HepG2 (cell line): ENCODE data around the gene PTPRF. TPM values are rescaled to one million over a fixed set of nuclear protein-coding genes. Genes with fewer than 3 reads are reported as not detected.

Experiments
- ATAC-seq: fragments of 200-7000 bp; cut with Tn5 transposase; 3 replicates; pipeline ENCODE4 v1.9.1; 2020; ENCODE audit warnings: mild to moderate bottlenecking, moderate library complexity
- BruUV-seq: library from RNA; stranded (reverse); fragments of 400-500 nt; replicated peaks from 2 replicates; lab custom pipeline; 2021; lab: Mats Ljungman, UMichigan
- CTCF ChIA-PET: fragments of 300-600 bp; formaldehyde crosslinking; extraction: SDS; loops from one replicate; lab custom pipeline; 2021; ENCODE audit warnings: low total read pairs, inconsistent platforms, low intra/inter-chr PET ratio; lab: Yijun Ruan, JAX
- POLR2A ChIA-PET: fragments of 350-600 bp; sonication (Branson Sonifier 250); formaldehyde crosslinking; loops from one replicate; lab custom pipeline; 2020; ENCODE audit warnings: antibody characterized with exemption, inconsistent platforms; lab: Yijun Ruan, JAX
- DNase-seq: peaks from one replicate; pipeline ENCODE4 v3.0.0-alpha.2; 2015; ENCODE audit warnings: low spot score
- FAIRE-seq: peaks from 3 replicates; lab custom pipeline; 2011; peaks lifted over from hg19 to GRCh38; lab: Jason Lieb, UNC
- H2AFZ ChIP-seq: one replicate; pipeline ENCODE4 v1.6.1; 2011; ENCODE audit warnings: low read length, inconsistent platforms
- H3K27ac ChIP-seq: fragments of 300-600 bp; 3 replicates; pipeline ENCODE4 v1.8.0; 2011; ENCODE audit warnings: mixed run types, mild to moderate bottlenecking, mixed read lengths, low read length, inconsistent platforms; ENCODE audit not compliant: insufficient read depth; ENCODE audit errors: extremely low read length
- H3K27me3 ChIP-seq, 2 experiments: fragments of 200-600 bp in 1 of 2; 2 replicates in 1 of 2; 3 replicates in 1 of 2; pipeline versions ENCODE4 v1.6.0 to v1.8.0; 2011; ENCODE audit warnings: low read length in 2 of 2, mild to moderate bottlenecking in 2 of 2, moderate library complexity in 2 of 2, inconsistent platforms in 1 of 2; ENCODE audit not compliant: insufficient read depth in 2 of 2, control insufficient read depth in 1 of 2
- H3K36me3 ChIP-seq, 2 experiments: fragments of 200-600 bp in 1 of 2; replicated peaks in 1 of 2; 2 replicates in 1 of 2; 3 replicates in 1 of 2; pipeline versions ENCODE4 v1.5.1 to v1.8.0; 2011; ENCODE audit warnings: low read length in 2 of 2, inconsistent platforms in 1 of 2; ENCODE audit not compliant: insufficient read depth in 2 of 2, control insufficient read depth in 1 of 2
- H3K4me1 ChIP-seq: 2 replicates; pipeline ENCODE4 v1.5.1; 2012; ENCODE audit warnings: low read length, inconsistent platforms; ENCODE audit not compliant: insufficient read depth
- H3K4me2 ChIP-seq: 2 replicates; pipeline ENCODE4 v1.6.0; 2011; ENCODE audit warnings: low read depth, low read length, inconsistent platforms
- H3K4me3 ChIP-seq, 3 experiments: fragments of 200-600 bp in 1 of 3; sonication (generic), shearing (Covaris generic) in 1 of 3; replicated peaks in 1 of 3; 2 replicates each; pipeline ENCODE4 v1.5.1; 2011 to 2016; ENCODE audit warnings: low read length in 3 of 3, inconsistent platforms in 2 of 3, low read depth in 2 of 3, mild to moderate bottlenecking in 2 of 3, control low read depth in 1 of 3, mixed read lengths in 1 of 3; ENCODE audit not compliant: insufficient read depth in 1 of 3
- H3K79me2 ChIP-seq: one replicate; pipeline ENCODE4 v1.6.1; 2011; ENCODE audit warnings: low read length, inconsistent platforms; ENCODE audit not compliant: insufficient read depth
- H3K9ac ChIP-seq: 2 replicates; pipeline ENCODE4 v1.6.0; 2011; ENCODE audit warnings: mild to moderate bottlenecking, low read depth, low read length, inconsistent platforms; ENCODE audit not compliant: insufficient read depth
- H3K9me3 ChIP-seq: 2 replicates; pipeline ENCODE4 v1.5.1; 2012; ENCODE audit warnings: mild to moderate bottlenecking, low read length
- H4K20me1 ChIP-seq: 2 replicates; pipeline ENCODE4 v1.6.0; 2011; ENCODE audit warnings: inconsistent platforms, mild to moderate bottlenecking, low read length, moderate library complexity; ENCODE audit not compliant: insufficient read depth
- CHD4 ChIP-seq: fragments of 200-600 bp; sonication (generic); IDR thresholded peaks from 2 replicates; pipeline ENCODE4 v1.7.0; 2017; ENCODE audit warnings: mild to moderate bottlenecking, low read length, borderline replicate concordance
- HOXA7 ChIP-seq: sonication (generic); formaldehyde crosslinking; IDR thresholded peaks from 2 replicates; pipeline ENCODE4 v1.8.1; 2022; ENCODE audit warnings: mild to moderate bottlenecking, missing genetic modification reagents, moderate library complexity
- KMT2B ChIP-seq: IDR thresholded peaks from 2 replicates; pipeline ENCODE4 v1.6.1; 2016; ENCODE audit warnings: missing genetic modification reagents, missing compliant biosample characterization
- U2AF2 ChIP-seq: fragments of 200-400 bp; formaldehyde crosslinking; IDR thresholded peaks from 2 replicates; pipeline ENCODE4 v1.6.1; 2017; ENCODE audit warnings: low read depth, mild to moderate bottlenecking, low read length
- ZFP62 ChIP-seq: sonication (generic); formaldehyde crosslinking; IDR thresholded peaks from 2 replicates; pipeline ENCODE4 v1.4.0; 2020; ENCODE audit warnings: missing genetic modification reagents
- ZNF34 ChIP-seq: sonication (generic); formaldehyde crosslinking; IDR thresholded peaks from 2 replicates; pipeline ENCODE4 v1.4.0; 2020; ENCODE audit warnings: mild to moderate bottlenecking, missing genetic modification reagents, borderline replicate concordance
- ZNF460 ChIP-seq: sonication (generic); formaldehyde crosslinking; IDR thresholded peaks from 2 replicates; pipeline ENCODE4 v1.5.1; 2020; ENCODE audit warnings: missing genetic modification reagents, mild to moderate bottlenecking, borderline replicate concordance
- ZNF580 ChIP-seq: IDR thresholded peaks from 2 replicates; pipeline ENCODE4 v1.6.1; 2016; ENCODE audit warnings: low read depth, borderline replicate concordance
- ZNF674 ChIP-seq: sonication (generic); formaldehyde crosslinking; IDR thresholded peaks from 2 replicates; pipeline ENCODE4 v1.5.0; 2020; ENCODE audit warnings: low read depth, mild to moderate bottlenecking, missing genetic modification reagents
- WGBS: methylation state at CpG from one replicate; pipeline ENCODE4 v1.1.6; 2017; ENCODE audit warnings: low lambda C conversion rate; 5-methylcytosine and 5-hydroxymethylcytosine counted together
- in situ Hi-C: cut with HindIII; loops from 2 replicates; pipeline ENCODE4 v1.10.0; 2017; ENCODE audit warnings: low pct_unique_long_range_greater_than_20kb; ENCODE audit not compliant: extremely low pct_ligation_motif_present
- intact Hi-C: fragments of 100-400 bp; cut with micrococcal nuclease; formaldehyde crosslinking; loops from one replicate; pipeline ENCODE4 v1.10.0; 2022; ENCODE audit not compliant: unreplicated experiment
- polyA plus RNA-seq, 8 experiments: library from polyadenylated mRNA; depleted of rRNA in 3 of 8; stranded (reverse) in 7 of 8; unstranded in 1 of 8; fragments of >200 nt; fragmentation: Illumina TruSeq in 4 of 8; extraction: Trizol in 4 of 8; gene quantifications; 2 replicates each; pipeline versions ENCODE4 v1.2.1 to v1.2.3, GENCODE V29; 2011 to 2016; ENCODE audit warnings: low read depth in 4 of 8, missing spikeins in 1 of 8, mixed read lengths in 1 of 8; ENCODE audit not compliant: insufficient read depth in 1 of 8
- total RNA-seq, 5 experiments: library from RNA; depleted of rRNA; stranded (reverse); fragments of >200 nt; fragmentation: Illumina TruSeq; extraction: Trizol; gene quantifications; 2 replicates each; pipeline ENCODE4 v1.2.3, GENCODE V29; 2016; ENCODE audit warnings: low read depth in 1 of 5
- TF ChIP-seq, protein P1 (sequence below): sonication (generic); formaldehyde crosslinking; IDR thresholded peaks from 2 replicates; pipeline ENCODE4 v1.5.0; 2020; ENCODE audit warnings: mild to moderate bottlenecking, missing genetic modification reagents

Gene PTPRF
- total and polyA plus RNA-seq, 2 of the 13 experiments (the other 11 are each of a cell fraction or from before 2014, with no cell fraction given), result 55.9 to 167 TPM

- intact Hi-C loops (no loop called here), in situ Hi-C loops (loop anchor here (5.0 kb wide), 1 partner anchor 58 kb away; no protein-coding TSS in a partner anchor)
- Histone ChIP-seq H3K4me2 (no peak overlapping the region), H3K27me3 (no peaks in the 10 kb centered on the region), H3K9me3 (no peaks in the 10 kb centered on the region), H3K27ac (no peak overlapping the region), H3K4me3 (no peak overlapping the region), H3K4me1 (no peaks in the 10 kb centered on the region), H2AFZ (no peak overlapping the region), H4K20me1 (peaks cover 7% of the 10 kb centered on the region; the same call in 1 of the 2 replicates), H3K9ac (no peak overlapping the region), H3K36me3 (peaks cover 24 to 87% of the 10 kb centered on the region in 2 experiments), H3K79me2 (no peaks in the 10 kb centered on the region)
- 100% methylated on average over 6 of the region's 10 CpGs for WGBS
- POLR2A ChIA-PET, result no interaction called here
- CTCF ChIA-PET, result no interaction called here
- no peak for TF ChIP-seq KMT2B
- no peak for TF ChIP-seq ZNF34 (CRISPR knock-in tag)
- DNase-seq, result no peak
- FAIRE-seq, result no peak
- no peak for ATAC-seq
- BruUV-seq, result no TSS peak
Observed at GRCh38 chr1:43585557-43585956, 54.9 kb downstream of the PTPRF start.

DNA sequence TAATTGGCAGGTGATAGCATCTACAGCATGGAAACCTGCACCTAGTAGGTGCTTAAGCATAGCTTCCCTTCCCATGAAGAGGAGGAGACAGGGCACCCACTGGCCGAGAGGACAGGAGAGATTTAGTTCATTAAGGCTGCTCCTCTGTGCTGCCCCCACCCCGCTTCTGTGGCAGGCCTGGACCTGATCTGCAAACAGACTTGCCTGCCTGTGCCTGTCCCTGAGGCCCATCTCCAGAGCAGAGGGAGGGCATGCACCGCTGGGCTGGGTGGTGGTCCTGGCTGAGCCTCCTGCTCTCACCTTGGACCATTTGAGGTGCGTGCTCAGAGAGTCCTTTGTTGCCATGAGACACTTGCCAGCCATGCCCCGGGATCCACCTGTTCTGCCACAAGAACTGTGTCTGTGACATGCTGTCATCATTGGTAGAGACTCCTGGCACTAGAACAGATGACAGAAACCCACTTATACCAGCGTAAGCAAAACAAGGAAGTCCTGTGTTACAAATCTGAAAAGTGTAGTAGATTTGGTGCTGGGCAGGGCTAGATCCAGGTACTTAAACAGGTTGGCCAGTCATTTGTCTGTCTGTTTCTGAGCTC lies 55.6 kb downstream of the PTPRF start:
- CTCF ChIA-PET, result no interaction called here
- DNase-seq (no peak), ATAC-seq (no peak), FAIRE-seq (no peak)
- Histone ChIP-seq H3K79me2 (no peaks in the 10 kb centered on the region), H3K9ac (no peak overlapping the region), H3K36me3 (peaks cover 22 to 87% of the 10 kb centered on the region in 2 experiments), H2AFZ (no peak overlapping the region), H3K9me3 (no peaks in the 10 kb centered on the region), H3K27ac (no peak overlapping the region), H4K20me1 (peaks cover 7% of the 10 kb centered on the region; the same call in 1 of the 2 replicates), H3K4me1 (no peaks in the 10 kb centered on the region), H3K4me2 (no peak overlapping the region), H3K4me3 (no peak overlapping the region), H3K27me3 (no peaks in the 10 kb centered on the region)
- BruUV-seq, result no TSS peak
- POLR2A ChIA-PET, result no interaction called here
- intact Hi-C loops, result no loop called here
- in situ Hi-C loops, result loop anchor here (5.0 kb wide), 1 partner anchor 59 kb away; no protein-coding TSS in a partner anchor
- 94% methylated on average over 3 of the region's 6 CpGs for WGBS
- TF ChIP-seq ZNF580 (CRISPR knock-in tag), result no peak
- TF ChIP-seq CHD4, result no peak
- TF ChIP-seq, protein P1, sequence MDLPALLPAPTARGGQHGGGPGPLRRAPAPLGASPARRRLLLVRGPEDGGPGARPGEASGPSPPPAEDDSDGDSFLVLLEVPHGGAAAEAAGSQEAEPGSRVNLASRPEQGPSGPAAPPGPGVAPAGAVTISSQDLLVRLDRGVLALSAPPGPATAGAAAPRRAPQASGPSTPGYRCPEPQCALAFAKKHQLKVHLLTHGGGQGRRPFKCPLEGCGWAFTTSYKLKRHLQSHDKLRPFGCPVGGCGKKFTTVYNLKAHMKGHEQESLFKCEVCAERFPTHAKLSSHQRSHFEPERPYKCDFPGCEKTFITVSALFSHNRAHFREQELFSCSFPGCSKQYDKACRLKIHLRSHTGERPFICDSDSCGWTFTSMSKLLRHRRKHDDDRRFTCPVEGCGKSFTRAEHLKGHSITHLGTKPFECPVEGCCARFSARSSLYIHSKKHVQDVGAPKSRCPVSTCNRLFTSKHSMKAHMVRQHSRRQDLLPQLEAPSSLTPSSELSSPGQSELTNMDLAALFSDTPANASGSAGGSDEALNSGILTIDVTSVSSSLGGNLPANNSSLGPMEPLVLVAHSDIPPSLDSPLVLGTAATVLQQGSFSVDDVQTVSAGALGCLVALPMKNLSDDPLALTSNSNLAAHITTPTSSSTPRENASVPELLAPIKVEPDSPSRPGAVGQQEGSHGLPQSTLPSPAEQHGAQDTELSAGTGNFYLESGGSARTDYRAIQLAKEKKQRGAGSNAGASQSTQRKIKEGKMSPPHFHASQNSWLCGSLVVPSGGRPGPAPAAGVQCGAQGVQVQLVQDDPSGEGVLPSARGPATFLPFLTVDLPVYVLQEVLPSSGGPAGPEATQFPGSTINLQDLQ (CRISPR knock-in tag), result no peak
- no peak for TF ChIP-seq ZFP62 (CRISPR knock-in tag)
- no peak for TF ChIP-seq U2AF2
- no peak for TF ChIP-seq ZNF674 (CRISPR knock-in tag)
- TF ChIP-seq ZNF460 (CRISPR knock-in tag), result no peak
- no peak for TF ChIP-seq HOXA7 (CRISPR knock-in tag)
